Smooth muscle cell (in vitro differentiated cells): ENCODE measurements around the gene YJU2. TPM values are rescaled to one million over a fixed set of nuclear protein-coding genes. Genes with fewer than 3 reads are reported as not detected.

Experiments
- DNase-seq: peaks from one replicate; lab custom pipeline; 2025; ENCODE audit not compliant: unreplicated experiment; lab: John Stamatoyannopoulos, UW
- H2AFZ ChIP-seq: fragments of 200-600 bp; sonication (generic); 2 replicates; pipeline ENCODE4 v1.6.0; 2016; ENCODE audit warnings: antibody characterized with exemption, low read depth, mild to moderate bottlenecking
- H3F3A ChIP-seq: fragments of 200-600 bp; sonication (generic); 2 replicates; pipeline ENCODE4 v1.6.0; 2017; ENCODE audit warnings: antibody characterized with exemption, low read depth
- H3K27ac ChIP-seq: fragments of 200-600 bp; sonication (generic); 2 replicates; pipeline ENCODE4 v1.5.1; 2016; ENCODE audit warnings: low read depth, mild to moderate bottlenecking
- H3K27me3 ChIP-seq: fragments of 200-600 bp; sonication (generic); 2 replicates; pipeline ENCODE4 v1.6.1; 2016; ENCODE audit warnings: low read depth, mild to moderate bottlenecking
- H3K36me3 ChIP-seq: fragments of 200-600 bp; sonication (generic); 2 replicates; pipeline ENCODE4 v1.5.1; 2016; ENCODE audit warnings: low read depth
- H3K4me1 ChIP-seq: fragments of 200-600 bp; sonication (generic); 2 replicates; pipeline ENCODE4 v1.5.1; 2016; ENCODE audit warnings: low read depth
- H3K4me2 ChIP-seq: fragments of 200-600 bp; sonication (generic); 2 replicates; pipeline ENCODE4 v1.6.0; 2016; ENCODE audit warnings: mild to moderate bottlenecking
- H3K4me3 ChIP-seq: fragments of 200-600 bp; sonication (generic); 2 replicates; pipeline ENCODE4 v1.5.1; 2016; ENCODE audit warnings: mild to moderate bottlenecking
- H3K79me2 ChIP-seq: fragments of 200-600 bp; sonication (generic); 2 replicates; pipeline ENCODE4 v1.6.0; 2016; ENCODE audit warnings: low read depth, mild to moderate bottlenecking
- H3K9ac ChIP-seq: fragments of 200-600 bp; sonication (generic); 2 replicates; pipeline ENCODE4 v1.6.0; 2016; ENCODE audit warnings: low read depth
- H3K9me3 ChIP-seq: fragments of 200-600 bp; sonication (generic); replicated peaks from 2 replicates; pipeline ENCODE4 v1.5.1; 2016; ENCODE audit warnings: low read depth
- H4K20me1 ChIP-seq: fragments of 200-600 bp; sonication (generic); 2 replicates; pipeline ENCODE4 v1.6.0; 2016; ENCODE audit warnings: low read depth
- CTCF ChIP-seq: fragments of 200-600 bp; sonication (generic); IDR thresholded peaks from 2 replicates; pipeline ENCODE4 v1.5.1; 2017; ENCODE audit warnings: borderline replicate concordance, mild to moderate bottlenecking, antibody characterized with exemption; ENCODE audit not compliant: insufficient read depth, poor library complexity, severe bottlenecking
- WGBS: methylation state at CpG from one replicate; pipeline ENCODE4 v1.1.7; 2016; ENCODE audit warnings: low lambda C conversion rate; 5-methylcytosine and 5-hydroxymethylcytosine counted together
- polyA plus RNA-seq: library from polyadenylated mRNA; unstranded; fragments of >200 nt; fragmentation: Nextera tagmentation; extraction: Ambion mirVana; gene quantifications from 2 replicates; pipeline ENCODE4 v1.2.1, GENCODE V29; 2016
- total RNA-seq: library from RNA; depleted of rRNA; stranded (reverse); fragments of >200 nt; gene quantifications from 2 replicates; pipeline ENCODE4 v1.2.3, GENCODE V29; 2014

YJU2 gene
- total and polyA plus RNA-seq, 2 experiments from 2014 or later = 8.7 to 12.0 TPM

GRCh38 chr19:4232614-4233281, 14.1 kb upstream of the YJU2 start:
- no peak overlapping the region for H3K4me3 ChIP-seq
- peaks cover 3% of the 10 kb centered on the region for H3F3A ChIP-seq
- no peaks in the 10 kb centered on the region for H3K36me3 ChIP-seq
- no peaks in the 10 kb centered on the region for H3K9me3 ChIP-seq
- H2AFZ ChIP-seq = no peak overlapping the region
- H3K9ac ChIP-seq = no peak overlapping the region
- no peak overlapping the region for H3K27ac ChIP-seq
- H3K4me2 ChIP-seq = no peak overlapping the region
- H3K79me2 ChIP-seq = no peaks in the 10 kb centered on the region
- 79% methylated on average over 14 of the region's 21 CpGs for WGBS
- no peaks in the 10 kb centered on the region for H4K20me1 ChIP-seq
- H3K4me1 ChIP-seq = no peaks in the 10 kb centered on the region
- DNase-seq = no peak
- no peak for TF ChIP-seq CTCF
- H3K27me3 ChIP-seq = no peaks in the 10 kb centered on the region

- Histone ChIP-seq H3K36me3 (no peaks in the 10 kb centered on the region), H3F3A (peaks cover 3% of the 10 kb centered on the region), H3K4me1 (no peaks in the 10 kb centered on the region), H3K27me3 (no peaks in the 10 kb centered on the region), H2AFZ (no peak overlapping the region), H3K79me2 (no peaks in the 10 kb centered on the region), H3K4me3 (no peak overlapping the region), H3K4me2 (no peak overlapping the region), H3K9me3 (no peaks in the 10 kb centered on the region), H4K20me1 (no peaks in the 10 kb centered on the region), H3K27ac (no peak overlapping the region), H3K9ac (no peak overlapping the region)
- TF ChIP-seq CTCF = peak; percentile 60
- DNase-seq = peak; percentile 4
- WGBS = 56% methylated on average over 5 of the region's 11 CpGs
Measured at GRCh38 chr19:4233282-4233853, 13.5 kb upstream of the YJU2 start.

GRCh38 chr19:4234142-4234861, 12.6 kb upstream of the YJU2 start:
- no peaks in the 10 kb centered on the region for H3K9me3 ChIP-seq
- no peaks in the 10 kb centered on the region for H3K4me1 ChIP-seq
- WGBS = 80% methylated on average over 21 of the region's 21 CpGs
- no peak overlapping the region for H3K4me3 ChIP-seq
- DNase-seq = no peak
- H3K4me2 ChIP-seq = no peak overlapping the region
- H3K9ac ChIP-seq = no peak overlapping the region
- H3K27ac ChIP-seq = no peak overlapping the region
- no peaks in the 10 kb centered on the region for H4K20me1 ChIP-seq
- H3F3A ChIP-seq = peaks cover 3% of the 10 kb centered on the region
- no peak overlapping the region for H2AFZ ChIP-seq
- no peaks in the 10 kb centered on the region for H3K36me3 ChIP-seq
- H3K27me3 ChIP-seq = no peaks in the 10 kb centered on the region
- no peak for TF ChIP-seq CTCF
- no peaks in the 10 kb centered on the region for H3K79me2 ChIP-seq
